ENCODE data around the gene TWIST1.

The TWIST1 gene

DNA sequence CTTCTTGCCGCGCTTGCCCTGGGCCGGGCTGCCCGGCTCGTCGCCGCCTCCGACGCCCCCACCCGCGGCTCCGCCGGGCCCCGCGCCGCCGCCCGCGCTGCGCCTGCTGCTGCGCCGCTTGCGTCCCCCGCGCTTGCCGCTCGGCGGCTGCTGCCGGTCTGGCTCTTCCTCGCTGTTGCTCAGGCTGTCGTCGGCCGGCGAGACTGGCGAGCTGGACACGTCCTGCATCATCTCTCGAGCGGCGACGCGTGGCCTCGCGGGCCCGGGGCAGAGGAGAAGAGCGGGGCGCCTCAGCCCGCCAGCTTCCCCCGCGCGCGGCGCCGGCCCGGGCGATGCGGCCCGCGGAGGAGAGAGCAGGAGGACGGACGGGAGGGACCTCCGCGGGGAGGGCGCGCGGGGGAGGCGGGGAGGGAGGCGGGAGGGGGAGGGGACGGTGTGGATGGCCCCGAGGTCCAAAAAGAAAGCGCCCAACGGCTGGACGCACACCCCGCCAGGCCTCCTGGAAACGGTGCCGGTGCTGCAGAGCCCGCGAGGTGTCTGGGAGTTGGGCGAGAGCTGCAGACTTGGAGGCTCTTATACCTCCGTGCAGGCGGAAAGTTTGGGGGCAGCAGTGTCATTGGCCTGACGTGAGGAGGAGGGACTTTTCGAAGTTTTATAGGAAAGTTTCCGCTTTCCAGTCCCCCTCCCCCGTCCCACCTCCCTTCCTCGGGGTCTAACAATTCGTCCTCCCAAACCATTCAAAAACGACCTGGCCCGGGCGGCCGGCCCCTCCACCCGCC, at the start of gene TWIST1:
Gene TWIST1 (minus strand): TSS at position 546 of the 779 bp plus-strand sequence. CDS start 315 bp downstream, at position 231.
- no peak for DNase-seq

GRCh38 chr7:19161671-19162070, 44.2 kb upstream of the TWIST1 start:
- no peak for DNase-seq

DNA sequence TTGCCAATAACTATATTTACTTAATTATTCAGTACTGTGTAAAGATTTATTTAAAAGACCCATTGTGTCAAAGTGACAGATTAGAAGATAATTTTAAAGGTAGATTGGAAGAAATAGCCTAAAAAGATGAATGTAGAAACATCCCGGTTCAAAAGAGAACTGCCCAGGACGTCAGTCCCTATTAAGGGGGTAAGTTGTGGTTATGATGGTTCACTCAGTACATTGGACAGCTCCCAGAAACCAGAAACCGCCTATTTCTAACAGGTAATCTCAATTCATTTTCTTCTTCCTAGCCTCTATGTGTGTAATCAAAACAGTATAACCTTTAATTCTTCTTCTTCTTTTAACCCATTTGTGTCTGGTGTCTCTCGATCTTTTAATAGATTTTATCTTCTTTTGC, 29.3 kb upstream of the TWIST1 start:
- DNase-seq = no peak

GRCh38 chr7:19145434-19146115, 28.1 kb upstream of the TWIST1 start:
- DNase-seq = no peak

DNA sequence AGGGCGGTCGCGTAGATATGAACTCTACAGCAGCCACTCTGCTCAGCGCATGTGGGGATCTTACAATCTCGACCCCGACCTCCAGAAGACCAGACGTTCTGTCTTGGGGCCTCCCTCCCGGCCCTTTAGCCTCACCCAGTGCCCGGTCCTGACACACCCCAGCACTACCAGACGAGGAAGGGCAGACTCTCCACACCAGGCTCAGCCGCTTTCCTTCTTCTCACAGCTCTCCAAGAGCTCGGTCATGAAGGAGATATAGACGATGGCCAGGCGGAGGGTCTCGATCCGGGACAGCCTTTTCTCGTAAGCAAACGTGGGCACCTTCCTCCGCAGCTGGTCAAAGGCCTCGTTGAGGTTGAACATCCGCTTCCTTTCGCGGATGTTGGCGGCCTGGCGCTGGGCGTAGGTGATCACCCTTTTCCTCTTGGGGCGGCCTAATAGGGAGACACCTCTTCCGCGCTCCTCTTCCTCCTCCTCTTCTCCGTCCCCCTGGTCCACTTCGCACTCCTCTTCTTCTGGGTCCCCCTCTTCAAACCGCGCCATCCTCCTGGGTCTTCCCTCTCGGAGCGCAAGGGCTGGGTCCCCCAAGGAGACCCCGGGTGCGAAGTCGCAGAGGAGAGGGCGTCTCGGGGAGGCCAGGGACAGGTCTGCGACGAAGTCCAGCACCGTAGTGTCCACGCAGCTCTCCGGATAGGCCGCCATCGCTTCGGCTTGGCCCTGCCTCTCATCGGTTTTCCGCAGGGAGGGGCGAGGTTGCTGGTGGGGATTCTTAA, 27.4 kb upstream of the TWIST1 start, which contains the start of gene FERD3L:
Gene FERD3L (minus strand): TSS at position 761 of the 773 bp plus-strand sequence. CDS start 59 bp downstream, at position 702.
- no peak for DNase-seq

GRCh38 chr7:19143881-19144574, 26.6 kb upstream of the TWIST1 start:
- no peak for DNase-seq

DNA sequence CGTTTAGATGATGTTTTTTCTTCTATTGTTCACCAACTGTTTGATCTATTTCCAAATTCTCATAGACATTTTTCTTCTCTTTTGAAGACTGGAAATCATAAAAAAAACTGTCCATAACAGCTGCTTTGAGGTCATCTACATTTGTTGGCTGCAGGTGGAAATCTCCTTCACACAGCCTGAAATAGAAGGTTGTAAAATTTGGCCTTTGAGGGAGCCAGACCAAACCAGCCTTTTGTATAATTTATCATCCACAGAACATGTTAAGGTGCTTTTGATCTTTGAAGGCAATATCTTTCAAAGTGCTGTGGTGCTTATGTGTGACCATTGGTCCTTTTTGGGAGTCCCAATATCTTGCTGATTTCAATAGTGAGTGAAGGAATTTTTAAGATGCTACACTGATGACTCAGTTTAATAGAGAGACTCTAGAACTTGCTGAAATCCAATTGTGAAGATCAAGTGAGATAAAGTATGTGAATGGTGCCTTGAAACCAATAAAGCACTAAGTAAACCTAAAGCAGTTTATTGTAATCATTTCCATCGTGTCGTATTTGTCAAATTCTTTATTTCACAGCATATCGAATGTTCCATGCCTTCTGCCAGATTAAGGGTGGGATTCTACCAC, 22.4 kb upstream of the TWIST1 start:
- no peak for DNase-seq

GRCh38 chr7:19133886-19134285, 16.4 kb upstream of the TWIST1 start:
- DNase-seq = no peak

DNA sequence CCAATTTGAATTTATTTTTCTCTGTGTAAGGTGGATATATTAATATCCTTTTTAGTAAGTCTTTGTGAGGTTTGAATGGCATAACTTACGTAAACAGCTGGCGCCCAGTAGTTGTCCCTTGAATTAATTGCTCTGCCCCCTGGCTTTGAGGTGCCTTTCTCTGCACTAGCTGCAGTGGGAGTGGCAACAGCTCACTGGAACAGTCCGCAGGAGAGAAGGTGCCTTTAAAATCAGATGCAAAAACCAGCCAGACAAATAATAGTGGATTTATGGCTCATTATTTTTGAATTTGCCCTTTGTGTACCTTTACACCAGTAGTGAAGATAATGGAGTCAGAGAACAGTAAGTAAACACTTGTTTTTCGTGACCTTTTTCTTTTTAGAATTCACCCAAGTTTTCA, 16.0 kb upstream of the TWIST1 start:
- no peak for DNase-seq

DNA sequence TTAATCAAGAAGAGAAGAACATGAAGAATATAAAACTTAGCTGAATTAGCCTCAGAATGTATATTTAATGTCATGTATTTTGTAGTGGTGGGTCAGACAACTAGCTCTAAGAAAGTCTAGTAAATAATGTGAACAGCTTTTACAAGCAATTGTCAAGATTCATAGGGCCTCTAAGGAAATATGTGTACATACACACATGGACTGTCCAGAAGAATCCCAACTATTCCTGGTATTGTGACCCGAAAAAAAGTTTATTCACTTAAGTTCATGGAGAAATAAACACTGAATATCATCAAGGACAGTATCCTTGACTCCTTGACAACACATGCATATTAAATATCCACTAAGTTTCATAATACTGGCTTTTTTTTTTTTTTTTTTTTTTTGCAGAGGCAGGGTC, 11.4 kb upstream of the TWIST1 start:
- no peak for DNase-seq

DNA sequence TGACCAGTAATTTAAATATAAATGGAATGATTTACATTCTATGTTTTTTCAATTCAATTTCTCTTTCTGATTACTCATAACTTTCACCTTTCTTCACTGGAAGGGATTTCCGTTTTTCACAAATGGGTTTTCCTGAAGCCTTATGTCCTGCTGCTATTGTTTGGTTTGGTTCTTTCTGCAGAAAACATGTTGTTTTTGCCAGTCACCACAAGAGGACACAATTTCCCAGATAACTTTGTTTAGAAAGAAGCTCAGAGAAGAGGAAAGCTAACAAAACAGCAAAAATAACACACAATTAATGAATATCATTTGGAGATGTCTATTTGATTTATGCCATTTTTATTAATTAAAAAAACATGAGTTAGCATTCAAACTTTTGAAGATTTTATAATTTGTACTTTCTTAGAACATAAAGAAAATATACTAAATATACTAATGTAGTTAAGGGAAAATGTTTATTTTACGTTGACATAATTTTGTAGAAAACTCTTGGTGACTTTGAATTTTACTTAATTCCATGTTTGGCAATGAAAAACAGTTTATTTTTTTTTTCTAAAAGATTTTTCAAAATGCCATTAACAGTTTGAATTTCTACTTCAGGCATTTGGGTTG, 4.6 kb upstream of the TWIST1 start:
- no peak for DNase-seq

- no peak for DNase-seq
Measured at GRCh38 chr7:19119870-19120486, 2.5 kb upstream of the TWIST1 start.

DNA sequence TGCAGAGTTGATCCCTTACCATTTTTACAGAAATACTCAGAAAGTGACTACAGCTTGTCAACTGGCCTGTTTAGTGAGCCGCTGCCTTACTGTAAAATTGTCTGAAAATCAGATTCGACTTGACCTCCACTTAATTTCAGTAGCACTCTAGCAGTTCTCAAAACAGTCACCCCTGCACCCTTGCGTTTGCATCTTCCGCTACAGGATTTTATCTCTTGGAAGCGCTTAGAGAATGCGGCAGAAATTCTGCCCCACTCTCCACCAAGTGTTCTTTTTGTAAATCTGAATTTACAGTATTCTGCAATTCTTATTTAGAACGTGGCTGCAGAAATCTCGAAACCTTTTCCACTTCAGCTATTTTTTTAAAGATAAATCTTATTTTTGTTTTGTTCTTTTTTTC, 1.9 kb upstream of the TWIST1 start:
- no peak for DNase-seq

GRCh38 chr7:19118636-19119371, 1.4 kb upstream of the TWIST1 start:
- no peak for DNase-seq

DNA sequence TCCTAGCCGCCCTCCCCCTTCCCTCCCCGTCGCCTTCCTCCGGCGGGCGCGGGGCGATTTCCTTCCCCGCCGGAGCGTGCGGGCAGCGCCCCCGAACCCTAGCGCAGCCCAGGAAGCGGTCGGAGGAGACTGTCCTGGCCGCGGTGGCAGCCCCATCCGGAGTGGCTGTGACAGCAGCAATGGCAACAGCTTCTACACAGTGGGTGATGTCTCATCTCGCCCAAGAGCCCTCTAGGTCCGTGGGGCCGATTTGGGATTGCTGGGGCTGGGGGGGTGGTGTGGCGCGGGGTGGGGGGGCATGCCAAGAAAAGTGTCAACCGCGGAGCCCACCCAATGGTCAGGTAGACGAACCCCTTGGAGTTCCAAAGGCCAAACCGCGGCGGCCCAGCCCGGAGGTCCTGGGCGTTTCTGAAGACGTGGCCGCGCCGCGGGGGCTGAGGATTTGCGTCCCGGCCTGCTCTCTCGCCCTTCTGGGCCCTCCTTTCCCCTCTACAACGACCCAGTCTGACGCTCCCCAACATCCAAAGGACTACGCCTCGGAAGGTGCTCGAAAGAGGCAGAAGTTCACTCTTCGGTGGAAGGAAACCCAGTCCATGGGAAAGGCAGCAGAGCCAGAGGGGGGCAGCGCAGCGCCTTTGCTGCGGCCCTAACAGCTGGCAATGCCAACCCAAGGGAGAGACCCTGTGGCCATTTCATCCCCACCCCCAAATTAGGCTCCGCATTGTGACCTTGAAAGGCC, 603 bp upstream of the TWIST1 start:
- no peak for DNase-seq

DNA sequence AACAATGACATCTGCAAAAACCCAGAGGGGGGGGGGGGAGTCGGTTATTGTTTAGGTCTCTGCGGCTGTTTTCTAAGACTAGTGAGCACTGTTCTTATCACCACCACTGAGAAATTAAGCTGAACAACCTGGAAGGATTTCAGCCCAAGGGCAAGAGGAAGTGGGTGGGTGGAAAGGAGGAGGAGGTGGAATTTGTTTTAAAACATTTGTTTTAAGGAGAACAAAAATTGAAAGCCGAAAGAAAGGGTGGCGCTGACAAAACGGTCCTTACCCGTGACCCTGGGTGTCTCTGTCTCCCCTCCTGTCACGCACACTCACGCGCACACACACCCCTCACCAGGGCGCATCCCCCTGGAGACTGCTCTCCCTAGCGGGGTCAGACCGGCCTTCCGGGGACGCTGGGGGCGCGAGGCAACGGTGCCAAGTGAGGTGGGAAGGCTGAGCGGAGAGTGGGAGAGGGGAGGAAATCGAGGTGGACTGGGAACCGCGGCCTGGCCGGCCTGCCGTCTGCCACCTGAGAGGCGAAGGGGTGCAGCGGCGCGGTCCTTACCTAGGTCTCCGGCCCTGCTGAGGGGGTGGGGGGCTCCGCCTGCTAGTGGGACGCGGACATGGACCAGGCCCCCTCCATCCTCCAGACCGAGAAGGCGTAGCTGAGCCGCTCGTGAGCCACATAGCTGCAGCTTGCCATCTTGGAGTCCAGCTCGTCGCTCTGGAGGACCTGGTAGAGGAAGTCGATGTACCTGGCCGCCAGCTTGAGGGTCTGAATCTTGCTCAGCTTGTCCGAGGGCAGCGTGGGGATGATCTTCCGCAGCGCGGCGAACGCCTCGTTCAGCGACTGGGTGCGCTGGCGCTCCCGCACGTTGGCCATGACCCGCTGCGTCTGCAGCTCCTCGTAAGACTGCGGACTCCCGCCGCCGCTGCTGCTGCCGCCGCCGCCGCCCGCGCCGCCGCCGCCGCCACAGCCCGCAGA, 1.0 kb downstream of the TWIST1 start:
- no peak for DNase-seq

DNA sequence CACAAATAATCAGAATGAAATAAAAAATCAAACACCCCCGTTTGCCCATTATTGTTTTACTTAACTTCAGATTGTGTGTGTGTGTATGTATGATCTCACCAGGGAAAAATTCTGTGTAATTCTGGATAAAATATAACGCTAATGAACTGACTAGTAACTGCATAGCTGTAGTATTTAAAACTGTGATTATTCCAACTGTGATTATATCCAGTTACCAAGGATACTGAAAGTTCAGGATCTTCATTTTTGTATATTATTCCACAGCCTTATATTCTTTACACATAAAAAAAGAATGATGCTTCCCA, 2.9 kb downstream of the TWIST1 start:
- DNase-seq = no peak

DNA sequence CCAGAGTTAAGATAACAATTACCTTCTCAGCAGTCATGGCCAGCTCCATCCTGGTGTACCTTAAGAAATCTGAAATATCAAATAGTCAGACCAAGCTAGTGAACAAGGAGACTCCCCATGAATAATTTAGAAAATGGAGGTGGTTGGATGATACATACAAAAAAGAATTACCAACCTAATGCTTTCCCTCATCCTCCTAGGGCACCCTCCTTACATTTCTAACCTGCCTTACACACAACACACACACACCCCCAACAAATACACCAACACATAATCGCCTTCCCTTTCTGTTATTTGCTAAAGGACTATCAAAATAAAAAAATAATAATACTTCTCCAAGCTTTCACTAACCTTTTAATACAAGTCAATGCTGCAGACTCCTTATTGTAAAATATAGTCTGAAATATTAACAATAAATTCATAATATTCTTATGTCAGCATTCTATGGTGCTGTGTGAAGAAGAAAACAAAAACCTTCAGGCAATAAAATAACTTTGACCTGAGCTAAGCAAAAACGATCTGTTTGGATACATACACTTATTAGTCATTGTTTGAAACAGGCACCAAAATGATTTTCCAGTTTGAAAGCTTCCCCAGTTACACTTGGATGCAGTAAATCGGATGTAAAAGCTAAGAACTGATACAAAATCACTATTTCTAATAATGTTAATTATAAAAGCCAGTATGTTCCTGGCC, 3.4 kb downstream of the TWIST1 start:
- no peak for DNase-seq

DNA sequence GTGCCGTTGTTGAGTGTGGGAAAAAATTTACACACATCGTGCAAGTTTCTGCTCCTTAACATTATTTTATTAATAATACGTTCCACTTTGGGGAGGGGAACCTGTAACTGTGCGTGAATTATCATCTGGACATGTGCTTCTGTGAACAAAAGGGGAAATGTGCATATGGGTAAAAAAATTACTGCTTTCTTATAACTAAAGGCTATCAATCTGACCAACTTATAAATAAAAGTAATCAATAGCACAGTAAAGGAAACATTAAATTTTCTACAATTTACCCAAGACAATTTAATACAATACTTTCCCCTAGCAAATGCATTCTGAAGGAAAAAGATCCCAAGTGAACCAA, 4.5 kb downstream of the TWIST1 start:
- DNase-seq = no peak
